Thoracic aorta (tissue), 2 donors: Measurements from ENCODE around the gene DLGAP1. TPM values are rescaled to one million over a fixed set of nuclear protein-coding genes. Genes with fewer than 3 reads are reported as not detected.

ENCODE experiments used
- ATAC-seq: fragments of 150-250 bp; one replicate; pipeline ENCODE4 v1.8.0; 2017; ENCODE audit warnings: low read depth; ENCODE audit not compliant: insufficient number of reproducible peaks, low FRiP score
- DNase-seq: peaks from one replicate; pipeline ENCODE4 v3.0.0-alpha.2; 2020; ENCODE audit warnings: low spot score
- H3K27ac ChIP-seq, 2 donors: fragments of 200-600 bp; sonication (generic); 1 replicate in 1 of 2; 2 replicates in 1 of 2; pipeline ENCODE4 v1.5.1; 2016; ENCODE audit warnings: mild to moderate bottlenecking in 2 of 2, moderate library complexity in 2 of 2
- H3K27me3 ChIP-seq: fragments of 200-600 bp; sonication (generic); replicated peaks from 2 replicates; pipeline ENCODE4 v1.6.0; 2016; ENCODE audit warnings: mild to moderate bottlenecking; ENCODE audit not compliant: insufficient read depth
- H3K36me3 ChIP-seq: fragments of 200-600 bp; sonication (generic); one replicate; pipeline ENCODE4 v1.5.1; 2016
- H3K4me1 ChIP-seq, 2 donors: fragments of 200-600 bp; sonication (generic); 1 replicate in 1 of 2; 2 replicates in 1 of 2; pipeline versions ENCODE4 v1.5.1 to v1.6.0; 2016; ENCODE audit warnings: low read depth in 2 of 2, mild to moderate bottlenecking in 1 of 2; ENCODE audit not compliant: control insufficient read depth in 1 of 2
- H3K4me3 ChIP-seq: fragments of 200-600 bp; sonication (generic); 2 replicates; pipeline ENCODE4 v1.5.1; 2016; ENCODE audit warnings: mild to moderate bottlenecking
- H3K9me3 ChIP-seq: fragments of 200-600 bp; sonication (generic); 2 replicates; pipeline ENCODE4 v1.5.1; 2016
- total RNA-seq, 2 donors: library from RNA; depleted of rRNA; stranded (reverse); fragments of >200 nt; gene quantifications; one replicate each; pipeline versions ENCODE4 v1.1.0 to v1.2.3, GENCODE V29; 2016
- TF ChIP-seq, protein P1 (sequence below): fragments of 200-600 bp; sonication (generic); IDR thresholded peaks from one replicate; pipeline ENCODE4 v1.5.1; 2019; ENCODE audit warnings: antibody characterized with exemption

DLGAP1 gene
- total RNA-seq, 2 donors from 2014 or later, result 7.3 to 19.0 TPM

DNA sequence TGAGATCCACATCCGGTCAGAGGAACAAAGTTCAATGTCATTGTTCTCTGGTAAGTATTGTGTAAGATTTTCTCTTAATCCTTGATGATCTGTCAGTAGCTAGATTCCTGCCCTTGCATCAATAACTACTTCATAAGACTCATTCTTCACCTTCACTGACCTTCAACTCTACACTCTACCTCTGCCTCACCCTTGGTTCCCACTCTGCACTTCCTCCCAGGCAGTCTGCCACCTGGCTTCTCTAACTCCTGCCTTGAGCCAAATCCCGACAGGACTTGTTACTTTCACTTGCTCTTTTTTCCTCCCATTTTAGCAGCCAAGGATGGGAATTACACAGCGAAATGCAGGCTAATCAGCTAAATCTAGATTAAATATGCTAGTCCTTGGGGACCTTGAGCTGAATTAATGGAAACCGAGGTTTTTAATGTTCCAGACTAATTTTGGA lies 190.7 kb downstream of the DLGAP1 start:
- no peaks in the 10 kb centered on the region for H3K9me3 ChIP-seq
- peak overlapping the region; percentile 51 for H3K4me3 ChIP-seq
- H3K27me3 ChIP-seq, result no peaks in the 10 kb centered on the region
- no peaks in the 10 kb centered on the region for H3K36me3 ChIP-seq
- DNase-seq (no peak), ATAC-seq (no peak)
- no peak overlapping the region for H3K27ac ChIP-seq
- H3K4me1 ChIP-seq, result peaks cover 0 to 4% of the 10 kb centered on the region in 2 donors
- TF ChIP-seq, protein P1, sequence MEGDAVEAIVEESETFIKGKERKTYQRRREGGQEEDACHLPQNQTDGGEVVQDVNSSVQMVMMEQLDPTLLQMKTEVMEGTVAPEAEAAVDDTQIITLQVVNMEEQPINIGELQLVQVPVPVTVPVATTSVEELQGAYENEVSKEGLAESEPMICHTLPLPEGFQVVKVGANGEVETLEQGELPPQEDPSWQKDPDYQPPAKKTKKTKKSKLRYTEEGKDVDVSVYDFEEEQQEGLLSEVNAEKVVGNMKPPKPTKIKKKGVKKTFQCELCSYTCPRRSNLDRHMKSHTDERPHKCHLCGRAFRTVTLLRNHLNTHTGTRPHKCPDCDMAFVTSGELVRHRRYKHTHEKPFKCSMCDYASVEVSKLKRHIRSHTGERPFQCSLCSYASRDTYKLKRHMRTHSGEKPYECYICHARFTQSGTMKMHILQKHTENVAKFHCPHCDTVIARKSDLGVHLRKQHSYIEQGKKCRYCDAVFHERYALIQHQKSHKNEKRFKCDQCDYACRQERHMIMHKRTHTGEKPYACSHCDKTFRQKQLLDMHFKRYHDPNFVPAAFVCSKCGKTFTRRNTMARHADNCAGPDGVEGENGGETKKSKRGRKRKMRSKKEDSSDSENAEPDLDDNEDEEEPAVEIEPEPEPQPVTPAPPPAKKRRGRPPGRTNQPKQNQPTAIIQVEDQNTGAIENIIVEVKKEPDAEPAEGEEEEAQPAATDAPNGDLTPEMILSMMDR, result no peak

- TF ChIP-seq, protein P1, result no peak
- Histone ChIP-seq H3K4me3 (no peak overlapping the region), H3K9me3 (no peaks in the 10 kb centered on the region), H3K36me3 (no peaks in the 10 kb centered on the region), H3K27me3 (no peaks in the 10 kb centered on the region), H3K4me1 (peaks cover 0 to 4% of the 10 kb centered on the region in 2 donors), H3K27ac (no peak overlapping the region)
- DNase-seq, result no peak
- ATAC-seq, result no peak
Observed at GRCh38 chr18:4260107-4260506, 195.0 kb downstream of the DLGAP1 start.

- Histone ChIP-seq H3K4me1 (no peaks in the 10 kb centered on the region), H3K36me3 (no peaks in the 10 kb centered on the region), H3K27ac (no peak overlapping the region), H3K4me3 (no peak overlapping the region), H3K27me3 (no peaks in the 10 kb centered on the region), H3K9me3 (no peaks in the 10 kb centered on the region)
- DNase-seq (no peak), ATAC-seq (no peak)
- TF ChIP-seq, protein P1, result no peak
Observed at GRCh38 chr18:4256766-4257417, 198.2 kb downstream of the DLGAP1 start.

DNA sequence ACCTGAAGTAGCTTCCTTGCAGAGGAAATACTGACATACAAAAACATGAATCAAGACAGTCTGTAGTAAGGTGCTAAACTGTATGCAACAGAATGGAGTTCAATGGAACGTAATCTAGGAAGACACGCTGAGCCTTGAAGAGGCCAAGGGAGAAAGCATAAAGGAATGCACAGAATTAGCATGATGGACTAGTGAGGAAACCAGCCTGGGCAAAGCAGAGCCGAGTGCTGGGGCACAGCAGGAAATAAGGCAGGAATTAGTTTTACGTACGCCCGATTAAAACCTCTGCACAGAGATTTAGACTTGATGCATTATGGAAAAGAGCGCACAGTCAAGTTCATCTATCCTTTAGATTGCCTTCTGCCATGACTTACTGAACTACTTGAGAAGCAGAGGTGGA lies 200.3 kb downstream of the DLGAP1 start:
- H3K36me3 ChIP-seq, result no peaks in the 10 kb centered on the region
- no peak overlapping the region for H3K27ac ChIP-seq
- H3K4me1 ChIP-seq, result no peaks in the 10 kb centered on the region
- TF ChIP-seq, protein P1, result no peak
- no peak overlapping the region for H3K4me3 ChIP-seq
- no peaks in the 10 kb centered on the region for H3K9me3 ChIP-seq
- no peak for ATAC-seq
- no peak for DNase-seq
- no peaks in the 10 kb centered on the region for H3K27me3 ChIP-seq

DNA sequence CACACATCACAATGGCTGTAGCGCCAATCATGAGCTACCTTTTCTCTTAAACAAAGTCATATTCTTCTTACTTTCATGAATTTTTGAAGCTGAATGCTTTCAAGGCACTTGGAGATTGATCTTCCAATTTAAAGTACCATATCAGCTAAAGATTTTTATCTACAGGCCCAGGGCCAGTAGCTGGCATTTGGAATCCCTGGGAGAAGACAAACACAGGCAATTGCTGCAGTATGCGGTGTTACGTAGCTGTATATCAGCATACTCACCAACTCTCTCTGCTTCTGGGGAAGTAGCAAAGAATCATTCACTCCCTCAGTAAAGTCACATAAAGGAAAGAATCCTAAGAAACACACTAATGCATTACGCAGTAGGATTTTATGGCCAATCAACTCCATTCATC lies 202.3 kb downstream of the DLGAP1 start:
- H3K9me3 ChIP-seq, result no peaks in the 10 kb centered on the region
- ATAC-seq (no peak), DNase-seq (no peak)
- H3K4me3 ChIP-seq, result no peak overlapping the region
- H3K36me3 ChIP-seq, result no peaks in the 10 kb centered on the region
- TF ChIP-seq, protein P1, result no peak
- no peaks in the 10 kb centered on the region for H3K4me1 ChIP-seq
- H3K27ac ChIP-seq, result no peak overlapping the region
- H3K27me3 ChIP-seq, result no peaks in the 10 kb centered on the region
